ENCODE measurements around the gene TNFRSF25. TPM values are rescaled to one million over a fixed set of nuclear protein-coding genes. Genes with fewer than 3 reads are reported as not detected.

The TNFRSF25 gene
- total and polyA plus RNA-seq, 7 experiments from 2014 or later: 17.3 to 352 (median 177) TPM

DNA sequence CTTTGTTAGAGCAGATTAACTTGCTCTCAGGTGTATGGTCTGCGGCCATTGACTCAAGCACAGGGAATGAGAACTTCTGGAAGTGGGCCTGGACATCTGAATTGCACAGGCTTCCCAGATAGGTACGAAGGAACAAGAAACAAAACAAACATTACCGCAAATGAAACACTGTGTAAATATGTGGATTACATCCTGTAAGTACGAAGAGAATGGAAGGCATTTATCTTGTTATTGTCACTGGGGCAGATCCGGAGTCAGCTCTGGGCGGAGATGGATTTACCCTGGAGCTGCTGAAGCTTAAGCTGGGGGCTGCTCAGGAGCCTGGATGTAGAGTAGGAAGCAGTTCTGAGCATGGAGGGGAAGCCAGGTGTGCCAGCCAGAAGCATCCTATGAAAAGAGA, 53.1 kb downstream of the TNFRSF25 start:
- Mint-ChIP-seq H3K4me3 (no peak overlapping the region), H3K4me1 (peaks cover 3 to 11% (median 4%) of the 10 kb centered on the region in 7 donors), H3K27me3 (peaks cover 39 to 63% (median 46%) of the 10 kb centered on the region in 5 donors), H3K36me3 (no peaks in the 10 kb centered on the region), H3K27ac (no peak overlapping the region), H3K9me3 (no peaks in the 10 kb centered on the region)
- ATAC-seq: no peak
- intact Hi-C loops (cut with micrococcal nuclease): no loop called here
- Histone ChIP-seq H3K4me1 (ENCODE audit: control insufficient read depth in 2 of 2, insufficient read depth in 2 of 2, low read length in 2 of 2) (peaks cover 0 to 4% of the 10 kb centered on the region in 2 donors), H3K4me3 (ENCODE audit: low read length) (no peak overlapping the region), H3K9me3 (ENCODE audit: control insufficient read depth in 2 of 3, low read length in 3 of 3) (no peaks in the 10 kb centered on the region), H3K27ac (ENCODE audit: low read depth, low read length) (no peak overlapping the region), H3K36me3 (ENCODE audit: control insufficient read depth in 2 of 3, insufficient read depth in 3 of 3, low read length in 3 of 3) (no peaks in the 10 kb centered on the region), H3K27me3 (ENCODE audit: control insufficient read depth in 2 of 2, insufficient read depth in 2 of 2, low read length in 2 of 2) (peaks cover 5 to 22% of the 10 kb centered on the region in 2 donors)
- ChIA-PET POLR2A (no interaction called here), CTCF (interaction anchor here (0.6 to 1.1 kb wide), 4 partner anchors 9 to 240 kb away, joined by 3 to 5 read pairs (median 4); no protein-coding TSS in a partner anchor)
- no peak for DNase-seq

Small RNA genes lying within 50 kb of the gene (microRNA-seq; reads per million reads assigned to microRNA genes)
- gene MIR4252 (ENCODE audit: borderline microRNAs expressed): not detected

Other genes starting within 250 kb of the TNFRSF25 start
- gene ICMT, start 230.2 kb downstream of the TNFRSF25 start, total RNA-seq: 10 to 100 TPM in 3 of 5 experiments, 1 to 10 TPM in 2; 4.6 to 46.1 (median 16.3) TPM
- 10 to 100 TPM; 12.9 to 14.3 TPM for gene ICMT, start 230.2 kb downstream of the TNFRSF25 start, polyA plus RNA-seq
- gene HES3, start 222.0 kb downstream of the TNFRSF25 start, total RNA-seq: not detected
- not detected for gene HES3, start 222.0 kb downstream of the TNFRSF25 start, polyA plus RNA-seq
- 1 to 10 TPM in 2 of 5 experiments, under 1 TPM in 3; 0.27 to 2.9 (median 0.59) TPM for gene GPR153, start 205.1 kb downstream of the TNFRSF25 start, total RNA-seq
- gene GPR153, start 205.1 kb downstream of the TNFRSF25 start, polyA plus RNA-seq: not detected
- gene ACOT7, start 72.4 kb downstream of the TNFRSF25 start, total RNA-seq: 10 to 100 TPM in 1 of 5 experiments, 1 to 10 TPM in 4; 2.5 to 75.6 (median 3.4) TPM
- 1 to 10 TPM; 4.9 to 6.2 TPM for gene ACOT7, start 72.4 kb downstream of the TNFRSF25 start, polyA plus RNA-seq
- gene HES2, start 46.3 kb downstream of the TNFRSF25 start, total RNA-seq: under 1 TPM in 1 of 5 experiments, not detected in 4; 0.56 TPM
- not detected for gene HES2, start 46.3 kb downstream of the TNFRSF25 start, polyA plus RNA-seq
- 1 to 10 TPM in 4 of 5 experiments, under 1 TPM in 1; 0.85 to 2.9 (median 2.3) TPM for gene ESPN, start 41.4 kb downstream of the TNFRSF25 start, total RNA-seq
- under 1 TPM; 0.40 to 0.60 TPM for gene ESPN, start 41.4 kb downstream of the TNFRSF25 start, polyA plus RNA-seq
- gene PLEKHG5, start 25.5 kb upstream of the TNFRSF25 start, total RNA-seq: 10 to 100 TPM in 3 of 5 experiments, 1 to 10 TPM in 2; 2.2 to 15.6 (median 11.7) TPM
- gene PLEKHG5, start 25.5 kb upstream of the TNFRSF25 start, polyA plus RNA-seq: 1 to 10 TPM in 1 of 2 donors, not detected in 1; 2.0 TPM
- 10 to 100 TPM; 54.2 to 80.6 (median 73.8) TPM for gene NOL9, start 88.3 kb upstream of the TNFRSF25 start, total RNA-seq
- 10 to 100 TPM; 13.4 to 29.8 TPM for gene NOL9, start 88.3 kb upstream of the TNFRSF25 start, polyA plus RNA-seq
- not detected for gene TAS1R1, start 89.1 kb upstream of the TNFRSF25 start, total RNA-seq
- gene TAS1R1, start 89.1 kb upstream of the TNFRSF25 start, polyA plus RNA-seq: not detected
- gene ZBTB48, start 113.8 kb upstream of the TNFRSF25 start, total RNA-seq: 10 to 100 TPM; 39.1 to 70.4 (median 62.2) TPM
- gene ZBTB48, start 113.8 kb upstream of the TNFRSF25 start, polyA plus RNA-seq: 10 to 100 TPM; 18.5 to 27.9 TPM
- 10 to 100 TPM; 25.2 to 58.1 (median 33.0) TPM for gene KLHL21, start 136.7 kb upstream of the TNFRSF25 start, total RNA-seq
- gene KLHL21, start 136.7 kb upstream of the TNFRSF25 start, polyA plus RNA-seq: 10 to 100 TPM; 17.2 to 31.1 TPM
- gene PHF13, start 147.6 kb upstream of the TNFRSF25 start, total RNA-seq: 10 to 100 TPM in 3 of 5 experiments, 1 to 10 TPM in 2; 7.7 to 14.3 (median 12.2) TPM
- gene PHF13, start 147.6 kb upstream of the TNFRSF25 start, polyA plus RNA-seq: 1 to 10 TPM; 4.4 to 6.3 TPM
- gene THAP3, start 158.7 kb upstream of the TNFRSF25 start, total RNA-seq: 10 to 100 TPM; 14.1 to 30.5 (median 20.3) TPM
- 10 to 100 TPM; 18.7 to 31.8 TPM for gene THAP3, start 158.7 kb upstream of the TNFRSF25 start, polyA plus RNA-seq
- gene DNAJC11, start 235.6 kb upstream of the TNFRSF25 start, total RNA-seq: 10 to 100 TPM; 37.2 to 49.7 (median 44.0) TPM
- 10 to 100 TPM; 19.2 to 22.3 TPM for gene DNAJC11, start 235.6 kb upstream of the TNFRSF25 start, polyA plus RNA-seq

Measured in naive thymus-derived CD4-positive, alpha-beta T cell (primary cell).